Embryonic facial prominence (tissue), 1 donor: Measurements from ENCODE around the gene UBL5.
A peak's percentile ranks its signal among the peaks of the same experiment; 100 is the strongest.
"Not testable (repeated sequence)": the region's sequence is repeated elsewhere in the genome, so short reads cannot be mapped to it uniquely, and the experiment has no call there.

Source experiments
- DNase-seq: peaks from one replicate; pipeline ENCODE4 v3.0.0-alpha.2; 2016; ENCODE audit errors: extremely low spot score

UBL5 gene

DNA sequence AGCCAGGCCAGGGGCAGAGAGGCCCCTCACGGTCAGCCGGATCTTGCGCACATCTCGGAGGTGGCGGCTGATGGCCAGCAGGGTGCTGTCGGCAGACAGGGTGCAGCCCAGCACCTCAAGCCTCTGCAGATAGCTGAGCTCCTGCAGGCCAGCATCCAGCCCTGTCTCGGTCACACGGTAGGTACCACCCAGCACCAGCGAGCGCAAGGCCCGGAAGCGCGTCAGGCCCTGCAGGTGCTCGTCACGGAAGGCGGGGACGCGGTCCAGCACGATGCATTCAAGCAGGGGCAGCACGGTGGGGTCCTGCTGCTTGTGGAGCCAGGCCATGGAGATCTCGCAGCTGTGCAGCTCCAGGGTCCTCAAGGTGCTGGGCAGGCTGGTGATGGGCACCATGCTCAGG is 16.6 kb upstream of the UBL5 start:
- DNase-seq, result no peak

DNA sequence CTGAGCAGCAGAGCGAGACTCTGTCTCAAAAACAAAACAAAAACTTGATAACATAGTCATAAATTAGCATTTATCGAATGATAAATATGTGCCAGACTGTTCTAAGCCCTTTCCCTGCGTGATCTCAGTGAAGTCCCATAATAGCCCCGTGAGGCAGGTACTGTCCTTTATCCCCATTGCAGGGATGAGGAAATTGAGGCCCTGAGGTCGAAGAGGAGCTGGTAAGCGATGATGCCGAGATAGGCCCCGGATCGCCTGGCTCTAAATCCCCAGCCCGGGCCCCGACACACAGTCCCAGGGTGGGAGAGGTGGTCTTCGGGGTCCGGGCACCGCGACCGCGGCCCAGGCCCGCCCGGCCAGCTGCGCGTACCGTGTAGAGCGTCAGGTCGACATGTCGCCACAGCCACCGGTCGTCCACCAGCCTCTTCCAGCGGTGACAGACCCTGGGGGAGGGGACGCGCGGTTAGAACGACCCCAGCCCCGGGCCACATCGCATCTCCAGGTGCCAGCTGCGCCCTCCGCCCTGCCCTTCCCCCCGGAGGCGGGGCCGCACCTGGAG is 9.5 kb upstream of the UBL5 start:
- DNase-seq, result no peak

DNA sequence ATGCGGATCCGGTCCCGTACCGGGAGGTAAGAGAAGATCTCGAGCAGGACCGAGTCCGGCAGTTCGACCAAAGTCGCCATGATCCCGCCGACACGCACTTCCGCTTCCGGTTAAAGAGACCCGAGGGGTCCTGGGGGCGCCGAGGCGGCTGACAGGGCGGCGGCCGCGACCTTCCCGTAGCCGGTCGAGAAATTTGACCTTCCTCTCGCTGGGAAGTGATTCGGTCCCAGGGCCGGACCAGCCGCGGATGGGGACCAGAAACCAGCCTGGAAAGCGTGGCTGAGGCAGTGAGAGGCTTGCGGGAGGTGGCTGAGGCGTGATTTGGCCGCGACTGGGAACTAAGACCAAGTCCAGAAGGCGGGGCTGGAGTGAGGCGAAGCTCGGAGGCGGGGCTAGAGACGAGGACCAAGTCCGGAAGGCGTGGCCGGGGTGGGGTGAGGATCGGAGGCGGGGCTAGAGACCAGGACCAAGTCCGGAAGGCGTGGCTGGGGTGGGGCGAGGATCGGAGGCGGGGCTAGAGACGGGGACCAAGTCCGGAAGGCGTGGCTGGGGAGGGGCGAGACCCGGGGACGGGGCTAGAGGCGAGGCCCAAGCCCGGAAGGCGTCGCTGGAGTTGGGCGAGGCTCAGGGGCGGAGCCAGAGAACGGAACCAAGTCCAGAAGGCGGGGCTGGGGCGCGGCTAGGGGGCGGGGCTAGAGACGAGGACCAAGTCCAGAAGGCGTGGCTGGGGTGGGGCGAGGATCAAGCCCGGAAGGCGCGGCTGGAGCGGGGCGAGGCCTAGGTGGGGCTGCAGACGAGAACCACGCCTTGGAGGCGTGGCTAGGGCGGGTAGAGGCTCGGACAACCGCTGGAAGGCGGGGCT is 8.8 kb upstream of the UBL5 start, which contains the start of gene FBXL12:
Gene FBXL12, minus strand, starts transcription at position 346 of the 862 bp plus-strand sequence. Its CDS starts 266 bp downstream, at position 80.
- peak; percentile 98 for DNase-seq

DNA sequence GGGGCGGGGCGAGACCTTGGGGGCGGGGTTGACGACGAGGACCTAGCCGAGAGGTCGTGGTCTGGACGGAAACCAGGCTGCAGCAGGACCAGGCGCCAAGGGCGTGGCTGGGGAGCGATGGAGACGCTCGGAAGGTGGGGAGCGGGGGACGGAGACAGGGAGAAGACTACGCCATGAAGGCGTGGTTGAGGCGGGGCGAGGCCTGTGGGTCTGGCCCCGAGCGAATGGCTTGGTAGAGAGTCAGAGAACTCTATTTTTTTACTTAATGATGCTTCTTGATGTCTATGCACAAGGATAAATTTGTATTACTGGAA is 8.2 kb upstream of the UBL5 start:
- DNase-seq, result no peak

DNA sequence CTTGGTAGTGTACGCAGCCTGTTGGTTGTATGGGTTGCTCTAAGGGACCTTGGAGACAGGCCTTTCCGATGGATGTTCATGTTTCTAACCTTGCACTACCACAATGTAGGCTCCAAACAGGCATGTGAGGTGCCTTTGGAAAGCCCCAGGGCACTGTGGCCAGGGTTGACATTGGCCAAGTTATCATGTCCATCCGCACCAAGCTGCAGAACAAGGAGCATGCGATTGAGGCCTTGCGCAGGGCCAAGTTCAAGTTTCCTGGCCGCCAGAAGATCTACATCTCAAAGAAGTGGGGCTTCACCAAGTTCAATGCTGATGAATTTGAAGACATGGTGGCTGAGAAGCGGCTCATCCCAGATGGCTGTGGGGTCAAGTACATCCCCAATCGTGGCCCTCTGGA is 7.7 kb upstream of the UBL5 start:
- not testable (repeated sequence) for DNase-seq

DNA sequence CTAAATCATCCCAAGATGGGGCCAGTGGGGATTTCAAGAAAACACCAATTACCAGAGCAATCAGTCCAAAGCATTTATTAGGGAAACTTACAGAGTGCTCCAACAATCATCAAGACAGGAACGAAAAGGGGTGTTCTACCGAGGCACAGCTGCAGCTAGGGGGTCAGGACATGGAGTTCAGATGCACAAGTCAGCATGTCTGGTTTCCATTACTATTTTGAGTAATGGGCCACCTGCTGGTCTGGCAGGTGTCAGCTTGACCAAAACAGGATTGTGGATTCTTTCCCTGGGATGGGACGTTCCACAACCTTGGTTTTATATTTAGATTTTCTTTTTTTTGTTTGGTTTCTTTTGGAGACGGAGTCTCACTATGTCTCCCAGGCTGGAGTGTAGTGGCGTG is 3.9 kb upstream of the UBL5 start:
- no peak for DNase-seq

DNA sequence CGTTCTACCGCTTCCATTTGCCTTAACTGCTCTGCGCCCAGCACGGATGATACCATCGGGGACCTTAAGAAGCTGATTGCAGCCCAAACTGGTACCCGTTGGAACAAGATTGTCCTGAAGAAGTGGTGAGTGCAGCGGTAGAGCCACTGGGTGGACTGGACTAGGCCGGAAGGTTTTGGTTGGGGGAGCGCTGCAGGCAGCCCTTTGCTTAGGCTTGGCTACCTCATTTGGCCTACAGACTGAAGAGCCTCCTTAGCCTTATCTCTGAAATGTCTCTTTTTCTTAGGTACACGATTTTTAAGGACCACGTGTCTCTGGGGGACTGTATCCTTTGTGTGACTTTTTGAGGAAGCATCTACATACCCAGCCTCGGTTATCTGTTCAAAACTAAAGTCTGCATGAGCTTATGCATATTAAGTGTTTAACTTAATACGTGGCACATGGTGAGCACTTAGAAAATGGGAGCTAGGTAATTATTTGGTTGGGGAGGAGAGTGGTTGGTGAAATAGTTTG is 889 bp downstream of the UBL5 start:
- no peak for DNase-seq

DNA sequence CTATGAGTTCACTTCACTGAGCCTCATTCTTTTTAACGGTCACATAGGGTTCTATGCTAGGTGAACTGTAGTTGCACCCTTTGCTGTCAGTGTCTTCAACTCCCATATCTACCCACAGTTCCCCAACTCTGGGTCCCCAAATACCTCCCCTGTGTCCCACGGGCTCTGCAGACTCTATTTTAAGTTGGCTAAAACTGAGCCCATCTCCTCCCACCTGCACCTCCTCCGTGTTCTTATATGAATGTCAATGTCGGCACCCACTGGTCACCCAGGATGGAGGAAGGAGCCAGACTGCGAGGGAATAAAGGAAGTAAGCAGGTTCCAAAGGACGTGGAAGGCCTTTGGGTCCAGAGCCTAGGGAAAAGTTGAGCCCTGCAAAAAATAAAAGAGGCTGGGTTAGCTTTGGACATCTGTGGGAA is 6.6 kb downstream of the UBL5 start:
- no peak for DNase-seq

DNA sequence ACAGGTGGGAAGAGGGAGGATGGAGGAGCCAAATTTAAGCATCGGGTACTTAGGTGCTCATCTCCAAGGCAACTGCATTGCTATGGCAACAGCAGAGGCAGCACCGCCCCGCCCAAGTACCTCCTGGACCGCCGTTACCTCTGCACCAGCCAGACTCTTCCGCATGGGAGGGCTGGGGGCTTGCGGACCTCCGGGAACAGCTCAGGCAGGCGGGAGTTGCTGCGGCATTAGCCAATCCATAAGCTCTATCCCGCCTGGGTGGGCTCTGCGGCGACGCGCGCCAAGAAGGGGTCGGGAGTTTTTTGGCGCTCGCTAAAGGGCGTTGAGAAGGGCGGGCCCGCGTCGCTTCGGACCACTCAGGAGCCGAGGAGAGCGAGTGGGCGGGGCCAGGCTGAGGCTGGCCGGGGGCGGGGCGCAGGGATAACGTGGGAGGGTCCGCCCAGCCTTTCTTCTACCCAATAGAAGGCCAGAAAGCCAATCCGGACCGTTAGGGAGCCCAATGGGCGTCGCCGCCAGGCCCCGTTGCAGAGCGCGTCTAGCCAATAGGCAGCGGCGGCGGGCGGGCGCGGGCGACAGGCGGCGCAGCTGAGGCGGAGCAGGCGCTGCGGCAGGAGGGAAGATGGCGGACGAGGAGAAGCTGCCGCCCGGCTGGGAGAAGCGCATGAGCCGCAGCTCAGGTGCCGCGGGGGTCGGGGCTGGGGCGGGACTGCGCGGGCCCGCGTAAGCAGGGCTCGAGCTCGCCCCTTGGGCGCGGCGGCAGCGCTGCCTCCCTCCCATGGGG is 7.2 kb downstream of the UBL5 start, which contains the start of gene PIN1:
Gene PIN1, plus strand, starts transcription at position 593 of the 781 bp plus-strand sequence. Its CDS starts 27 bp downstream, at position 620.
- peak; percentile 98 for DNase-seq

DNA sequence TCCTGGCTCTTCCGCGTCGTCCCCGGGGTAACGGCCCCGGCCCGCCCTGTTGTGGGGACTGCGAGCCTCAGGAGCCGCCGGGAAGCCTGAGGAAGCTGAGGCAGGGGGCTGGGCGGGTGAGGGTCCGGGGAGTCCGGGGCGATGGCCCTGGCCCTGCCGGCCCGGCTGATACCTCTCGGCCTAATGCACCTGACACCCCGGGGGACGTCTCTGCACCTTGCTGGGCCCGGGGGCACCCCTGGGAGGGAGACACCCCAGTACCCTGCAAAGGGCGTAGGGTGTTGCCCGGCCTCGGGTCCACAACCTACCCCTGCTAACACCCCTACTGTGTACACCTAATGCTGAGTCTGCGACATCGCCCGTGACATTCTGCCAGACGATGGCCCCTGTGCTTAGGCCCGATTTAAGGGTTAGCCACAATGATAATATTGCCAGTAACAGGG is 7.8 kb downstream of the UBL5 start:
- DNase-seq, result no peak

DNA sequence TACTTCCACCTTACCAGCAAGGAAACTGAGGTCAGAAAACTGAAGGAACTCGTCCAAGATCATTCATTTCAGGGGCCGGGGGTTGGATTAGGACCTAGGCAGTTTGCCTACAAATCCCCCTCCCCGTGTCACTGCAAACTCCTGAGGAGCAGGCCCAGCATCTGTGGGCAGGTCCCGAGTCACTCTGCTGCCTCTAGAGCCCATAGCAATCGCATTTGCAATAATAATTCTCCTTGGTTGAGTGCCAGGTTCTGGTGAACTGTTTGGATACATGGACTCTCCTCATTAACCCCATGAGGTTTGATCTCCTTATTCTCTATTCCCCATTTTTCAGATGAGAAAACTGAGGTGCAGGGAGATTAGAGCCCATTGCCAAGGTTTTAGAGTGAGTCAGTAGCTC is 8.3 kb downstream of the UBL5 start:
- no peak for DNase-seq

DNA sequence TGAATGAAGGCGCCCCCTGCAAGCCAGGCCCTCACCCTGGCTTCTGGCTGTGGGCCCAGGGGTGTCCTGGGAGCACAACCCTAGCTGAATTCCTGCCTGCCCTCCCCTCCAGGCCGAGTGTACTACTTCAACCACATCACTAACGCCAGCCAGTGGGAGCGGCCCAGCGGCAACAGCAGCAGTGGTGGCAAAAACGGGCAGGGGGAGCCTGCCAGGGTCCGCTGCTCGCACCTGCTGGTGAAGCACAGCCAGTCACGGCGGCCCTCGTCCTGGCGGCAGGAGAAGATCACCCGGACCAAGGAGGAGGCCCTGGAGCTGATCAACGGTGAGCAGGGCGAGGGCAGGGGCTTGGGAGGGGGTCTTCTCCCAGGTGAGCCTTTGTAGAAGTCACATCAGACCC is 10.6 kb downstream of the UBL5 start:
- DNase-seq, result no peak

DNA sequence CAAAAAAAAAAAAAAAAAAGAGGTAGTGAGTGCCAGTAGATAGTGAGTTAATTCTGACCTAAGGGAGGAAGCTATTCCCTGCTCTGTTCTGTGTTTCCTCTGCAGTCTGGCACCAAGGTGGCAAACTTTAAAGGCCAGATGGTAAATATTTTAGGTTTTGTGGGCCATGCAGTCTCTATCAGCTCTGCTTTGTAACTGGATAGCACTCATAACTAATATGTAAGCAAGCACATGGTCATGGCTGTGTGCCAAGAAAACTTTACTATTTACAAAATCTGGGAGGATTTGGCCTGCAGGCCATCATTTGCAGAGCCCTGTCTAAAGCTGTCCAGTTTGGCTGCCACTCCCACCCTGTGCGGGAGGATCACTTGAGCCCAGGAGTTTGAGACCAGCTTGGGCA is 11.7 kb downstream of the UBL5 start:
- no peak for DNase-seq

DNA sequence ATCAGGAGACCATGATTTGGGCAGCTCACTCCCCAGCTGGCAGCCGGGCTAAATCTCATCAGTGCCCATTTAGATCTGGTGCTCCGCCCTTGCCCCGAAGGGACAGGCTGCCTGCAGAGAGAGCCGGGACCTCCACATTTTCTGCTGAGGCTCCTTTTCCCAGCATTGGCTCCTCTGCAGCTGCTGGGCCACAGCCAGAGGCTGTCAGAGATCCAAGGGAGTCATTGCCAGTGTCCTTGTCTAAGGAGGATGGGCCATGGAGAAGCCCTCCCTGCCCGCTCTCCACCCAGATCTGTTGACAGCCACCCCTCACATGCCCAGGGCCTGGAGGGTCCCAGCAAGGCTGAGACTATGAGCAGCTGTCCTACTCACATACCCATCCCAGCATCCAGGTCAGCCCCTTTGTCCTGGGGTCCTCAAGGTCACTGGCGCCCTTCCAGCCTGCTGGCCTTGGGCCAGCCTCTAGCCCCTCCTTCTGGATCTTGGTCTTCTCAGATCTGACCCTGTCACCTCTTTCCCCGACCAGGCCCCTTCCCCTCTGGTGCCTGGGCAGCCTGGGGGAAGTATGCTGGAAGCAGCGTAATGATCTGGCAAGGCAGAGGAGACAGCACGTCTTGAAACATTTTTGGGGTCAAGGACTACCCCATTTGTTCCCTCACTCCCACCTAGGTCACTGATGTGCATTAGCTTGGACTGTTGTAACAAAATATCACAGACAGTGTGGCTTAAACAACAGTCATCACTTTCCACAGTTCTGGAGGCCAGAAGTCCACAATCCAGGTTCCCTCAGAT is 15.3 kb downstream of the UBL5 start:
- DNase-seq, result no peak

DNA sequence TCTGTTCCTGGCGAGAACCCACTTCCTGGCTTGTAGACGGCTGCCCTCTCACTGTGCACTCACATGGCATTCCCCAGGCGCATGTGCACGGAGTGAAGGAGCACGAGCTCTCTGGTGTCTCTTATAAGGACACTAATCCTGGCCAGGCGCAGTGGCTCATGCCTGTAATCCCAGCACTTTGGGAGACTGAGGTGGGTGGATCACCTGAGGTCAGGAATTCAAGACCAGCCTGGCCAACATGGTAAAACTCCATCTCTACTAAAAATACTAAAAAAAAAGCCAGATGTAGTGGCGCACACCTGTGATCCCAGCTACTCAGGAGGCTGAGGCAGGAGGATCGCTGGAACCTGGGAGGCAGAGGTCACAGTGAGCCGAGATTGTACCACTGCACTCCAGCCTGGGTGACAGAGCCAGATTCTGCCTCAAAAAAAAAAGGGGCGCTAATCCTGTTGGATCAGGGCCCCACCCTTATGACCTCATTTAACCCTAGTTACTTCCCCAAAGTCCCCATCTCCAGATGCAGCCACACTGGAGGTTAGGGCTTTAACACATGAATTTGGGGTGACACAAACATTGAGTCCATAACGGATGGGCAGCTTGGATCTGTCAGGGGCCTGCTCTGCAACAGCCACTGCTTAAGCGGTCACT is 16.0 kb downstream of the UBL5 start:
- DNase-seq, result not testable (repeated sequence)

DNA sequence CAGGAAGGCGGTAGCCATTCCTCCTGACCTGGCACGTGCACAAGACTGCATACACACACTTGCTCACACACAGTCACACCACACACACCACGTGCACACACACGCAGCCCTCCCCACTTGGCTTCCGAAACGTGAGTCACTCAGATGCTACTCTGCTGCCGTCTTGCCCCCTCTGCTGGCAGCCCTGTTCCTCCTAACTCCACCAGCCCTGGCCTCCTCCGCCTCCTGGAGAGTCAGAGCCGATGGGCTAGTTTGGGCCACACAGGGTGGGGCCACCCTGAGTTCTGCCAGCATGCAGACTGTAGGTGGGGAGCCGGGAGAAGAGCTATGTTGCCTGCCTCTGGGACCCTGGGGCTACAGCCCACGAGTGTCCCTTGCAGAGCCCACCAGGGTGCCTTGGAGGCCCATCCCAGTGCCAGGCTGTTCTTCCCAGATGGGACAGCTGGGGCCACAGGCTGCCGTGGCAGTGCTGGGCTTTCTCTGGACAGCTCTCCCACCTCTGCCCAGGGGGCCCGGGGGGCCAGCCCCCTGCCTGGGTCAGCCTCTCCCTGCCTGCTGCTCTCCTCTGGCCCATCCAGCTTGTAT is 19.5 kb downstream of the UBL5 start:
- no peak for DNase-seq

DNA sequence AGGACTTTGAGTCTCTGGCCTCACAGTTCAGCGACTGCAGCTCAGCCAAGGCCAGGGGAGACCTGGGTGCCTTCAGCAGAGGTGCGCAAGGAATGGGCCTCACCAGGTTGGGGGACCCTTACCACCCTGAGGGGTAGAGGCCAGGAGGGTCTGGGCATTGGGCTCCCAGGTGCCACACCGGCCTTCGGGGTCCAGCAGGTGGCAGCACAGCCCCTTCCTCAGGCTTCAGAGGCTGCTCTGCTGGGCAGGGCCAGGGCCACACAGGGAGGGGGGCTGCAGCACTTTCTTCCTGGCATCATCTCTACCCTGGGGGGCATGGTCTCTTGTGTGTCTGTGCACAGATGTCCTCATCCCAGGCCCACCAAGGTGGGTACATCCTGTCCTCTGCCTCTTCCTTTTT is 20.3 kb downstream of the UBL5 start:
- no peak for DNase-seq

DNA sequence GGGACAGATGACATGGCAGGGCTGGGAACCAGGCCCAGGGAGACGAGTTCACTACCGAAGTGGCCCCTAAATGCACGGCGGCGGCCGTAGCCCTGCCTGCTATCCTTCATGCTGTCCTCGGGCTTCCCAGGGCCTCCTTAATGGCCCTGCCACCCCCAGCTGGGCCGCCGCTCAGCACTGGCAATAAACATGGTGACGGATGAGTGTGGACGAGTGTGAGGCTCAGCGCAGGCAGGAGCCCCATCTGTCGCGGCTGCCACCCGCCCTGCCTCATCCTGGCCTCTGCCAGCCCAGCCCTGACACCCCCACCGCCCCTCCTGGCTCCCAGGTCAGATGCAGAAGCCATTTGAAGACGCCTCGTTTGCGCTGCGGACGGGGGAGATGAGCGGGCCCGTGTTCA is 21.0 kb downstream of the UBL5 start:
- DNase-seq, result no peak

DNA sequence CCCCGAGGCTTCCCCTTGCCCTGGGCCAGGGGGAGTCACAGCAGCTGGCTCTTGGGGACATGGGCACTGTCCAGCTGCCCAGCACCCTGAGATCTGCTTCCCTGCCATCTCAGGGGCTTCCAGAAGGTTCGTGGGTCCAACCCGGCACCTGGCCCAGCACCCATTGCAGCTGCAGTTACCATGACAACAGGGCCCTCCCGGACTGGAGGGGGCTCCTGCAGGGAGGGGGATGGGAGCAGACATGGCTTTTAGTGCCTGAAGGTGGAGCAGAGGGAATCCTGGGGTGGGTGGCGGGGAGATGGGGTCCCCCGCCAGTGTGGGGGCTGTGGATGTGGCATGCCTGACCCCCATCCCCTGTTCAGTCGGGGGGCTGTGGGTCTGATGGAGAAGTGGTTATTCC is 22.1 kb downstream of the UBL5 start:
- no peak for DNase-seq

DNA sequence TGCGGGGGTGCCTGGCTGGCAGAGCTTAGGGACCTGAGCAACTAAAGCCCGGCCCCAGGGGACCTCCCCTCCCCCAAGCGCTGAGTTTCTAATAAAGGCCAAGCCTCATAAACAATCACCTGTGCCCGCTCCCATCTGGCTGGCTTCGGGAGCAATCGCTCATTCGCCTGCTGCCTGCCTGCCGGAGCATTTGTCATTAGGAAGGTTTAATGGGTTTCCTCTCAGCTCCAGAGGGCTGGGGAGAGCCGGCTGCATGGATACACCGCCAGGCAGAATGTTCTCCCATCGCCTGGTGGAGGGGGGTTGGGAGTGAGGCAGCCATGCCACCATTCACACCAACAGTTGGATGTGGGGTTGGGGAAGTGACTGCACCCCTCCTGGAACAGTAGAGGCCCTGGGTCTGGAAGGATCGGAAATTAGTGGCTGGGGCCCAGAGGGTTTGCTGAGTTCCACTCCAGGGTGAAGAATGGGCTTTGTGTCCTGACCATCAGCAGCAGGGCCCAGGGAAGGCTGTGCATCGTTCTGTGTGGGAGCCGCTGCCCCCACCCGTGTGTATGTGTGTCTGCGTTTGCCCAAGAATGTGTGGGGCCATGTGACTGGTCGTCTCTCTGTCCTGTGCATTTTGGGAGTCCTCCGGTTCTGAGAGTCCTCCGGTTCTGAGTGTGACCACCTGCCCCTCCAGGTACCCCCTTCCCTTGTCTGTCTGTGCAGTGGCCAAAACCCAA is 22.7 kb downstream of the UBL5 start:
- no peak for DNase-seq
